ENCODE data around the gene IRX4.

DNA sequence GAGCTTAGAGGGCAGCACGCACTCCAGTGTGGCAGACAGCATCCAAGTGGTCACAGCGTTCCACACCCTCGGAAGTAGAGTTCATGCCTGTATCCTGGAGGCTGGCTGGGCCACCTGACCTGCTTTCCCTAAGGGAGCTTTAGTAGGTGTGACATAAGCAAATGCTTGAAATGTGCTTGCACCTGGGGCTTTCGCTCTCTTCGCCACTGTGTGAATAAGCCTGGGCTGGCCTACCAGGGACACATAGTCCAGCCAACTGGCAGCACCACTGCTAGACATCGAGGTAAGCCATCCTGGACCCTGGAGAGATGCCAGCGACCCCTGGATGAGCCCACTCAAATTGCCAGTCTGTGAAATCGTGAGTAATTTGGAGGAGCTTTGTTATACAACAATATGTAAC lies 24.9 kb upstream of the IRX4 start:
- TF ChIP-seq FOXM1 (IDR thresholded peaks at IDR 0.05; ENCODE audit: borderline replicate concordance): no peak
- no peak for TF ChIP-seq ZNF384 (IDR thresholded peaks at IDR 0.05)
- TF ChIP-seq FOXA1 (IDR thresholded peaks at IDR 0.05): no peak
- no peak for TF ChIP-seq FOXK2 (IDR thresholded peaks at IDR 0.05)
- TF ChIP-seq ARNT (IDR thresholded peaks at IDR 0.05): no peak
- TF ChIP-seq CTBP1 (IDR thresholded peaks at IDR 0.05; ENCODE audit: borderline replicate concordance): no peak
- TF ChIP-seq TARDBP (IDR thresholded peaks at IDR 0.05): no peak
- no peak for TF ChIP-seq SUZ12 (IDR thresholded peaks at IDR 0.05)
- TF ChIP-seq, protein P1, sequence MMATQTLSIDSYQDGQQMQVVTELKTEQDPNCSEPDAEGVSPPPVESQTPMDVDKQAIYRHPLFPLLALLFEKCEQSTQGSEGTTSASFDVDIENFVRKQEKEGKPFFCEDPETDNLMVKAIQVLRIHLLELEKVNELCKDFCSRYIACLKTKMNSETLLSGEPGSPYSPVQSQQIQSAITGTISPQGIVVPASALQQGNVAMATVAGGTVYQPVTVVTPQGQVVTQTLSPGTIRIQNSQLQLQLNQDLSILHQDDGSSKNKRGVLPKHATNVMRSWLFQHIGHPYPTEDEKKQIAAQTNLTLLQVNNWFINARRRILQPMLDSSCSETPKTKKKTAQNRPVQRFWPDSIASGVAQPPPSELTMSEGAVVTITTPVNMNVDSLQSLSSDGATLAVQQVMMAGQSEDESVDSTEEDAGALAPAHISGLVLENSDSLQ (IDR thresholded peaks at IDR 0.05): no peak
- TF ChIP-seq SP1 (IDR thresholded peaks at IDR 0.05): no peak
- no peak for TF ChIP-seq BHLHE40 (IDR thresholded peaks at IDR 0.05; ENCODE audit: borderline replicate concordance)
- no peak for TF ChIP-seq NFRKB (IDR thresholded peaks at IDR 0.05)
